ENCODE data around the gene TPO.

Gene TPO

DNA sequence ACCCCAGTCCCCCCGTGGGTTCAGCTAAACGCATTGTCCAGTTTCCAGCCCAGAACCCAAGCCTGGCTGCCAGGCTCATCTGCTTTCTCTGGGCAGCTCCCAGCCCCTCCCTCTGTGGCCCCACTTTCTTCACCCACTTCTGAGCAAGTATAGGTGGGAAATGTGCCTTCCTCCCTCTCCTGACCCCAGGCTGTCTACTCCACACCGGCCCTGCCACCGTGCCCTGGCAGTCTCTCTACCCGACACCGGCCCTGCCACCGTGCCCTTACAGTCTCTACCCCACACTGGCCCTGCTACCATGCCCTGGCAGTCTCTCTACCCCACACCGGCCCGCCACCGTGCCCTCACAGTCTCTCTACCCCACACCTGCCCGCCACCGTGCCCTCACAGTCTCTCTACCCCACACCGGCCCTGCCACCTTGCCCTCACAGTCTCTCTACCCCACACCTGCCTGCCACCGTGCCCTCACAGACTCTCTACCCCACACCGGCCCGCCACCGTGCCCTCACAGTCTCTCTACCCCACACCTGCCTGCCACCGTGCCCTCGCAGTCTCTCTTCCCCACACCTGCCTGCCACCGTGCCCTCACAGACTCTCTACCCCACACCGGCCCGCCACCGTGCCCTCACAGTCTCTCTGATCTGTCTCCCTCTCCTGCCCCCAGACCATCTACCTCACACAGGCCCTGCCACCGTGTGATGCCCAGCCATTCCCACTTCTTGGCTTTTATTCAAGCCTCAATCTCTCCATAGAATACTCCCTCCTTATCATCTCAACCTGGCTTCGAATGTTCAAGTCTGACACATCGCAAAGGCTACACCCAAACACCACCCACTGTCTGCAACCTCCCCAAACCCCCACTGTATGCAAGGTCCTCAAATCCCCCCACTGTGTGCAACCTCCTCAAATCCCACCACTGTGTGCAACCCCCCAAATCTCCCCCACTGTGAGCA, 108.9 kb downstream of the TPO start:
- no peak for DNase-seq

DNA sequence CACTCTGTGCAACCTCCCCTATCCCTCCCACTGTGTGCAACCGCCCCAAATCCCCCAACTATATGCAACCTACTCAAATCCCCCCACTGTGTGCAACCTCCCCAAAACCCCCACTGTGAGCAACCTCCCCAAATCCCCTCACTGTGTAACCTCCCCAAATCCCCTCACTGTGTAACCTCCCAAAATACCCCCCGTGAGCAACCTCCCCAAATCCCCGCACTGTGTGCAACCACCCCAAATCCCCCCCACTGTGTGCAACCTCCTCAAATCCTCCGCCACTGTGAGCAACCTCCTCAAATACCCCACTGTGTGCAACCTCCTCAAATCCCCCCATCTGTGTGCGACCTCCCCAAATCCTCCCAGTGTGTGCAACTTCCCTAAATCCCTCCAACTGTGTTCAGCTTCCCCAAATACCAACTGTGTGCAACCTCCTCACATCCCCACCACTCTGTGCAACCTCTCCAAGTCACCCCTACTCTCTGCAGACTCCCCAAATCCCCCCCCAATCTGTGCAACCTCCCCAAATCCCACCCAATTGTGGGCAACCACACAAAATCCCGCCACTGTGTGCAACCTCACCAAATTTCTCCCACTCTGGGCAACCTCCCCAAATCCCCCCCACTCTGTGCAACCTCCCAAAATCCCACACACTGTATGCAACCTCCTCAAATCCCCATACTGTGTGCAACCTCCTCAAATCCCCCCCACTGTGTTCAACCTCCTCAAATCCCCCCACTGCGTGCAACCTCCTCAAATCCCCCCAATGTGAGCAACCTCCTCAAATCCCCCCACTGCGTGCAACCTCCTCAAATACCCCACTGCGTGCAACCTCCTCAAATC, 114.1 kb downstream of the TPO start:
- no peak for DNase-seq

DNA sequence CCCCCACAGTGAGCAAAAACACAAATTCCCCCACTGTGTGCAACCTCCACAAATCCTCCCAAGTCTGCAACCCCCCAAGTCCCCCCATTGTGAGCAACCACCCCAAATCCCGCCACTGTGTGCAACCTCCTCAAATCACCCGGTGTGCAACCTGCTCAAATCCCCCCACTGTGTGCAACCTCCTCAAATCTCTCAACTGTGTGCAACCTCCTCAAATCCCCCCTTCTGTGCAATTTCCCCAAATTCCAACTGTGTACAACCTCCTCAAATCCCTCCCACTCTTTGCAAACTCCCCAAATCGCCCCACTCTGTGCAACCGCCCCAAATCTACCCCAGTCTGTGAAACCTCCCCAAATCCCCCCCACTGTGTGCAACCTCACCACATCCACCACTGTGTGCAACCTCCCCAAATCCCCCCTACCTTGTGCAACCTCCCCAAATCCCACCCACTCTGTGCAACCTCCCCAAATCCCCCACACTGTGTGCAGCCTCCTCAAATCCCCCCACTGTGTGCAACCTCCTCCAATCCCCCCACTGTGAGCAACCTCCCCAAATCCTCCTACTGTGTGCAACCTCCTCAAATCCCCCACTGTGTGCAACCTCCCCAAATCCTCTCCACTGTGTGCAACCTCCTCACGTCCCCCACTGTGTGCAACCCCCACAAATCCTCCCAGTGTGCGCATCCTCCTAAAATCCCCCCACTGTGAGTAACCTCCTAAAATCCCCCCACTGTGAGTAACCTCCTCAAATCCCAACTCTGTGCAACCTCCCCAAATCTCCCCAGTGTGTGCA, 115.2 kb downstream of the TPO start:
- DNase-seq: no peak

DNA sequence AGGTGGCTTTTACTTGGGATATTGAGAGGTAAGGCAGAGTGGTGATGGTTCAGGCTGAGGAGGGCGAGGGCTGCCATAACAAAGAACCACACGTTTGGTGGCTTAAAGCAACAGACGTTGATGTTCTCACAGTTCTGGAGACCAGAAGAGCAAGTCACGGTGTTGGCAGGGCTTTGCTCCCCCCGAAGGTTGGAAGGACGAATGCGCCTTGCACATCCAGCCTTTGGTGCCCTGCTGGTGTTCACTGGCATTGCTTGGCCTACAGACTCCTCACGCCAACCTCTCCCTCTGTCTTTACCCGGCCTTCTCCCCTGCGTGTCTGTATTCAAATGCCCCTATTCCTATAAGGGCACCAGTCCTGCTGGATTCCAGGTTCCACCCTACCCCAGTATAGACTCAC, 125.4 kb downstream of the TPO start:
- DNase-seq: no peak

DNA sequence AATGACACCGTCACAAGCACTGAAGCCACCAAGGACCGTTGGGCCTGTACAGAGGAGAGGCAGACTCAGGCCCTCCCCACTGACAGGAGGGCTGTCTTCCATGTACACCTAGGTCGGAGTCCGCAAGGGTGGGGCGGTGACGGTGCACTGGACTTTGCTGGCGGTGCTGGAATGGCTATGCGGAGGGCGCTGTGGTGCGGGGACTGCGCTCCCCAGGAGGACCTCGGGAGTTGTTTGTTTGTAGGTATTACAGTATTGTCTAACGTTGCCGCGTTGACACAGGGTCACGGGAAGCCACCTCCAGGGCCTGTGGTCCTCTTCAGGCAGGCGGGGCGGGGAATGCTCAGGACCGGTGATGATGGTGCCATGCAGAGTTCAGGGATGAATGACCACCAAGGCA, 126.2 kb downstream of the TPO start:
- DNase-seq: no peak

DNA sequence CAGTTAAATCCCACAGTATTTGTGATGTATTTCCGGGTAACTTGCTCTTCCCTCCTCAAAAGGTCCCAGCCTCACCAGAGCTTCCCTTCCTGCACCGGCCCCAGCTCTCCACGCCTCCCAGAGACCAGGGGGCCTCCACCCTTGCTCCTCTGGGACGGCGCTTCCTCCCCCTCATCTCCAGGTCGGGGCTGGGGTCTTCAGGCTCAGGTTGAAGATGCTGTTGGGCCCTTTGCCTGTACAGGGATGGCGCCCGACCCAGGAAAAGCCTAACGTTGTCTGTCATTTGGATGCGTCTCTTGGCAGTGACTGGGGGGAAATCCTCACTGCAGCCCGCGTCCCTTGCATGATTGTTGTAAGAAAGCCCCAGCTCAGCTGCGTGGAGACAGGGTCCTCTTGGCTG, 126.7 kb downstream of the TPO start:
- DNase-seq: no peak

DNA sequence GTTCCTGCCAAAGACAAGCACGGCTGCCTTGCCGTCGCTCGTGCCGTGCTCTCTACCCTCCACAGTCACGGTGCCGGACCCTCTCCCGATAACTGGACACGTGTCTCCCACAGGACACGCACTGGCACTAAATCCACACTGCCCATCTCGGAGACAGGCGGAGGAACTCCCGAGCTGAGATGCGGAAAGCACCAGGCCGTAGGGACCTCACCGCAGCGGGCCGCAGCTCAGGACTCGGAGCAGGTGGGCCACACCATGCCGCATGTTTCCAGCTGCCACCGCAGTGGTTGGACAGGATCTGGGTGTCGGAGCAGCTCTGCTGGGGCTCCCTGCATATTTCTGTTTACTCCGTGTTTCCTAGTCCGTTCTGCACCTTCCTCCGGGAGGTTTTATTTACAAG, 127.2 kb downstream of the TPO start:
- DNase-seq: no peak

DNA sequence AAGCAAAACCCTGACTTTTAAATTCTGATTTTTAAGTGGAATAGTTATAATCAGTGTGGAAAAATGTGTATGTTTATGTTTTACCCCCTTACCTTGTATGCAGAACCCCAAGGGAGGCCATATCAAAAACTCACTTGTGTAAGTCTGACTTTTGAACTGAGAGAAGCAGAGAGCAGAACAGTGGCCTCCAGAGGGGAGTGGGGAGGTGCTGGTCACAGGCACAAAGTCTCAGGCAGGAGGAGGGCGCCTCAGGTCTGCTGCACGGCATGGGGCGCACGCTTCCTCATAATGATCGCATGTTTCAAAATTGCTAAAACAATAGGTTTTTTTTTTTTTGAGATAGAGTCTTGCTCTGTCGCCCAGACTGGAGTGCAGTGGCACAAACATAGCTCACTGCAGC, 127.8 kb downstream of the TPO start:
- DNase-seq: no peak

DNA sequence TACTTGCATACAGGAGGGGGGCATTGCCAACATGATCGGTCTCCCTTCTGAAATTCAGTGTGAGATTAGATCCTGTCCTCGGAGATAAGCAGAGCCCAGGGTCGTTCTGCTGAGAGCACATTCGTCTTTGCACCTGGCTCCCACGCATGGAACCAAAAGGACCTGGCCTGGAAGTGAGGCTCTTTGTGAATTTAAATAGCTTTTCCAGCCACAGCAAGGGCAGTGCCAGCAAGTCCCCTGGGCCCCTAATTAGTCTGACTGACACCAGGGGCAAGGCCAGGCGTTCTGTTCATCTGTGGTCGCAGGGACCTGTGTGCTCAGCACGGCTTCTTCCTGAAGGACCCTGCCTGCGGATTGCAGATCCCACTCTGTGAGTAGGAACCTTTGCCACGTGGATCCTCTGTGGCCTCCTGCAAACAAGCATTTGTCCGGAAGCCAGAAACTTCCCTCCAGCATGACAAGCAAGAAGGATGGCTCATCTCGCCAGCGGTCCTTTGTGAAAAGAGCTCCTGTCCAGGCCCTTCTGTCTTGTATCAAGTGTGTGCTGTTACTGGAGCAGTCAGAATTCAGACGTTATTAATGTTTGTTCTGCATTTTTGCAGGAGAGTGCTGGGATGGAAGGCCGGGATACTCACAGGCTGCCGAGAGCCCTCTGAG, 128.7 kb downstream of the TPO start:
- DNase-seq: no peak

DNA sequence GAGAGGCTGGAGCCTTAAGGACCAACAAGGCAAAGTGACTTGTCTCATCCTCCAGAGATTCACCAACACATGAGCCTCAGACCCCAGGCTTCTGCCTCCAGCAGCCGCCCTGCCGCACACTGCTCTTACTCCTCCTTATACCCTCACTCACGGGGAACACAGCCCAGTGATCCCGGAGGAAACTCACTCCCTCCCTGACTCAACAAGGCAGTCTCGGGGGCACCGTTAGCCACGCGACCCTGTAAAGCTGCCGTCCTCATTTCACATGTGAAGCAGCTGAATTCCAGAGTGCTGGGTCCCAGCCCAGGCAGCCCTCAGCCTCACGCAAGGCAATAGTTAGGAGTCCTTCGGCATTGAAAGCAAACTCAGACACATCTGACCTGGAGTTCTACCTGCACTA, 129.7 kb downstream of the TPO start:
- DNase-seq: no peak

DNA sequence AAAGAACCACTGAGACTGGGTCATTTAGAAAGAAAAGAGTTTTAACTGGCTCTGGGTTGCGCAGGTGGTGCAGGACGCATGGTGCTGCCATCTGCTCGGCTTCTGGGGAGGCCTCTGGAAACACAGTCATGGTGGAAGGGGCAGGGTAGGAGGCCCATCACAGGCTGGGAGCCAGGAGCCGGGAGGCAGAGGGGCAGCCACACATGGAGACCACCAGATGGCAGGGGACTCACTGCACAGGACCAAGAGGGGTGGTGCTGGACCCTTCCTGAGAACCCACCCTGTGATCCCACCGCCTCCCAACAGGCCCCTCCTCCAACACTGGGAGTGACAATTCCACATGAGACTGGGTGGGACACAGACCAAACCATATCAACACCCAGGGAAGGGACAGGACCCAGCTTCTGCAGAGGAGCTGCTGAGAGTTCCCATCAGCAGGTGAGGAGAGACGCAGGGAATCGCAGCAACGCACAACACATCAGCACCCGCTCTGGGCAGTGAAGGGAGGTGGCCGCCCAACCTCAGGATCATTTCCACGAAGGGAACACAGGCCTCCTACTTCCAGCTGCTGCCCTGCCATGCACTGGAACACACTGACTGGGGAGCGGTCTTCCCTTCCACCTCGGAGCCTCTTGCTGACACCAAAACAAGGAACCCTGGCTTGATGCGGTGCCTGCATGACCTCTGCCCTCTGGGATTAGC, 130.7 kb downstream of the TPO start:
- no peak for DNase-seq

DNA sequence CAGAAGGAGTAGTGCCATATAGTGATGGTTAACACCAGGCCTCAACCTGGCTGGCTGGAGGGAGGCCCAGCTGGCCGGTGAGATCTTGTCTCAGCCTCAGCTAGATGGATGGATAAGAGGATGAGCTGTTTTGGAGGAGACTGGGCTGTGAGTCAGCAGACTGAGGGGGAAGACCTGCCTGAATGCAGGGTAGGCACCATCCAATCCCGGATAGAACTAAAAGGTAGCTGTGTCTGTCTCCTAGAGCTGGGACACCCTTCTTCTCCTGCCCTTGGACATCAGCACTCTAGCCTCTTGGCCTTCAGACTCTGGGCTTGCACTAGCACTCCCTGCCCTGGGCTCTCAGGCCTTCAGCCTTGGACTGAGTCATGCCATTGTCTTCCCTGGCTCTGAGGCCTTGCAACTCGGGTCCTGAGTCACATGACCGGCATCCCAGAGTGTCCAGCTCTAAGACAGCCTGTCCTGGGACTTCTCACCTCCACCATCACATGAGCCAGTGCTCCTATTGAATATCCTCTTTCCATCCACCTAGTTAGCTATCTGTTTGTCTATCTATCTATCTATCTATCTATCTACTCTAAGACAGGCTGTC, 131.3 kb downstream of the TPO start:
- DNase-seq: peak in 1 of 58 donors; percentile 25

DNA sequence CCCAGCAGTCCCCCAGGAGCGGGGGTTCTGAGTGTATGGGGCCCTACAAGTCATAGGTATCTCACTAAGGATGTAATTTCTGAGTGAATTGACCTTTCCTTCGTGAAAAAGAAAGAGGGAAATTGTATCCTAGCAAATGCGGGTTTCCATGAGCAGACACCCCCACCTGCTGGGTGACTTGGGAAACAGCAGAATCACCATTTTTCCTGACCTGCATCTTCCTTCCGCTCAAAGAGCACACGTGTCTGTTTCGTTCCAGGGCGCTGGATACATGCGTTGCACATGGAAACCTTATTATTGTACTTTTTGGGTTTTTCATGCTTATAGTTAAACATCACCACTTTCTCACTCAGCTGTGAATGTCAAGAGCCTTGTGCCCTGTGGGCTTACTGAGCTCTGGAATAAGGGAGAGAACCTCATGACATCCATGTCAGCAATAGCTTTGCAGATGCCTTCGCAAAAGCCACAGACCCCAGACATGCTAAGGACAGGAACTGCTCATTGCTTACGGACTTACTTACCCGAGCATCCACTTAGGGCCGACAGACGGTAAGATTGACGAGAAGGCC, 132.8 kb downstream of the TPO start:
- peak in 29 of 58 donors; percentile 6 to 53 (median 16) for DNase-seq

DNA sequence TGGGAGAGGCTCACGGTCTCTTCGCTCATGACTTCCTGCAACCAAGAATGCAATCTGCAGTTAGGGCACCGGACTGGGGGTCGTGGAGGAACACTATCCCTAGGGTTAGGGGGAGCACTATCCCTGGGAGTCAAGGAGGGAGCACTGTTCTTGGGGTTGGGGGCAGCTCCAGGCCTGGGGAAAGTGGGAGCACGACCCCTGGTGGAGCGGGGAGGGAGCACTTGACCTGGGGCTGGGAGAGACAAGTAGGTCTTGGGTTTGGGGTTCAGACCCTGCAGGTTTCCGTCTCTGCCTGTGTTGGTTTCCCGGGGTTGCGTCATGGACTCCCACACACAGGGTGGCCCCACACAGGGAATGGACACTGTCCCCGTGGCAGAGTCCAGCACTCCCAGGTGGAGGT, 133.6 kb downstream of the TPO start:
- peak in 1 of 58 donors; percentile 5 for DNase-seq

DNA sequence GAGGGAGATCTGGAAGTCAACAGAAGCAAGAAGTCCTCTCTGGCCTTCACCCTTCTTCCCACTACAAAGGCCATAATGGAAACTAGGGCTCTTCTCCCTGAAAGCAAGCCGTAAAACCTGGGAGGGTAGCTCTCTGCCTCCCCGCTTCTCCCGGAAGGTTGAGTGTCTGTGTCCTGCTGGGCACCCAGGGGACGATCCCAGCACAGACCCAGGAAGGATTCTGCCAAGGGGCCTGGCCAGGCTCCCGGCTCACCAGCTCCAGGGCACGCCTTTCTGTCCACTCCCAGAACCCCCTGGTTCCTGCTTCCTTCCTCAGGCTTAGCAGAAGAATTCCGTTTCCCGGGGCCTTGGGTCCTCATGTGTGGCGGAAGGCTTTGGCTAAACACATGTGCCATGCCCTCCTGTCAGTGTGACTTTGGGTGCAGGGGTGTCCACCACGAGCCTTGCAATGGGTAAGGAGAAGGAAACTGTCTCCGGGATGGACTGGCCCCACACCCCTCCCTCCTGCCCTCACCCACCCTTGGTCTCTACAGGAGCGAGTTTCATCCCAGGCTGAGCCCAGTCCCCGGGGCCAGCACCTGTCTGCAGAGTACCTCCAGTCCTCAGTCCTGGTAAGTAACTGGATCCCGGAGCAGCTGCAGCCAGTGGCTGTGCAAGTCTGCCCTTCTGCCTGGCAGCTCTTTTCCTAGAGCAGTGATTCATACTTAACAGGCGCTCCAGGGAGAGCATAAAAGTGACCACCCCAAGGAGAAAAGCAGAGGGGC, 135.8 kb downstream of the TPO start:
- DNase-seq: no peak

DNA sequence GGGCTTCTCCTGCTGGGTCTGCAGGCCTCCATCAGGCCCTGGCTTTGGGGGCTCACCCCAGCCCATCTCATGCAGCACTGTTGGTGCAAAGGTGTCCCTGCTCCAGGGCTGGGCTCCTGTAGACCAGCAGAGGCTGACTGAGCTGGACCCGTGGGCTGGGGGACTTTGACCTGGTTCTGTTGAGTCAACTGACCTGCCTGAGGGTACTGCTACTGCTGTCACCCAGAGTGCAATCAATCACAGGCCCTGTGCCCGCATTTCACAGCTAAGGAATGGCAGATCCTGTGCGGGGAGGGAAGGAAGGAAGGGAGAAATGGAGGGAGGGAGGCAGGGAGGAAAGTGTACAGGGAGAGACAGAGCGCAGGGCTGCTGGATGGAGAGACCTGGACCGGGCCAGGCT, 136.8 kb downstream of the TPO start:
- no peak for DNase-seq

DNA sequence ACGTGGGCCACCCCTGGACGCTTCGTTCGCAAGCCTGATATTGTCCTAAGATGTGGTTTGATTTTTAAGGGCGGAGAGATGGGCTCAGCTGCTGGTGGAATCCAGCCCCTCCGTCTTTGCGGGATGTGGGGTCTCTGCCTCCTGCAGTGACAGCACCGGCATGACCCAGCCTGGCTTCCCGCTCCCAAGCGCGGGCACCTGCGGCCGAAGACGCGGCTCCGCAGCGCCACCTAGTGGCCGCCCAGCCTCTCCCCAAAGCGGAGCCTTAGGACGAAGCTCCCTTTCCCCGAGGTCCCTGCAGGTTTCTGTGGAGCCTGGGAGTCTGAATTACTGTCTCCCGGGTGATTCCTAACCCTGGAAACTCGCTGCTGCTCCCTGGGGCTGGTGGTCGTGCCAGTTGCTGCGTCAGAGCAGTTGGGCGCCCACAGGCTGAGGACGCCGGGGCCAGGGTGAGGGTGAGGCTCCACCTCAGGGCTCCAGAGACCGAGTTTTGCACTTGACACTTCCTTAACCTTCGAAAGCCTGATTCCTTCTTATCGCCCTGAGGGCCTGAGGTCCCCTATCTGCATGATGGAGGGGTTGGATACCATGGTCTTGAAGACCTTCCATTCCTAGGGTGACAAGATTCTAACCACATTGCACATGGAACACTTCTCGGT, 137.5 kb downstream of the TPO start:
- peak in 30 of 58 donors; percentile 8 to 70 (median 18) for DNase-seq

DNA sequence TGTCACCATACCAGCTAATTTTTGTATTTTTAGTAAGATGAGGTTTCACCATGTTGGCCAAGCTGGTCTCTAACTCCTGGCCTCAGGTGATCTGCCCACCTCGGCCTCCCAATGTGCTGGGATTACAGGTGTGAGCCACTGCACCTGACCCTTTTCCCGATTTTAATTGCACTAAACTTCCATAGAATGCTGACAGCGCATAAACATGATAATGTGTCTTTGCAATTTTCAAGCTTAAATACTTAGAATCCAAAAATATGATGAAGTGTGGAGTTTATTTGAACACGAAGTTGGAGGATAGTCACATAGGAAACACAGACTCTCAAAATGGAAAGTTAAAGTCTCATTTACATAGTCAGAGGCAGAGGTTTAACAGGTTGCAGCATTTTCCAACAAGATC, 138.6 kb downstream of the TPO start:
- DNase-seq: no peak

Measured in anterior cingulate cortex (tissue), 58 donors.